SH-SY5Y (cell line): ENCODE data around the gene LTB4R2.

ENCODE experiments used
- GATA2 ChIP-seq: IDR thresholded peaks from 2 replicates; pipeline ENCODE4 v1.6.1; 2011; ENCODE audit warnings: mild to moderate bottlenecking, low read depth, low read length
- GATA3 ChIP-seq: IDR thresholded peaks from 2 replicates; pipeline ENCODE4 v1.6.1; 2011; ENCODE audit warnings: low read depth, mild to moderate bottlenecking, low read length, moderate library complexity

DNA sequence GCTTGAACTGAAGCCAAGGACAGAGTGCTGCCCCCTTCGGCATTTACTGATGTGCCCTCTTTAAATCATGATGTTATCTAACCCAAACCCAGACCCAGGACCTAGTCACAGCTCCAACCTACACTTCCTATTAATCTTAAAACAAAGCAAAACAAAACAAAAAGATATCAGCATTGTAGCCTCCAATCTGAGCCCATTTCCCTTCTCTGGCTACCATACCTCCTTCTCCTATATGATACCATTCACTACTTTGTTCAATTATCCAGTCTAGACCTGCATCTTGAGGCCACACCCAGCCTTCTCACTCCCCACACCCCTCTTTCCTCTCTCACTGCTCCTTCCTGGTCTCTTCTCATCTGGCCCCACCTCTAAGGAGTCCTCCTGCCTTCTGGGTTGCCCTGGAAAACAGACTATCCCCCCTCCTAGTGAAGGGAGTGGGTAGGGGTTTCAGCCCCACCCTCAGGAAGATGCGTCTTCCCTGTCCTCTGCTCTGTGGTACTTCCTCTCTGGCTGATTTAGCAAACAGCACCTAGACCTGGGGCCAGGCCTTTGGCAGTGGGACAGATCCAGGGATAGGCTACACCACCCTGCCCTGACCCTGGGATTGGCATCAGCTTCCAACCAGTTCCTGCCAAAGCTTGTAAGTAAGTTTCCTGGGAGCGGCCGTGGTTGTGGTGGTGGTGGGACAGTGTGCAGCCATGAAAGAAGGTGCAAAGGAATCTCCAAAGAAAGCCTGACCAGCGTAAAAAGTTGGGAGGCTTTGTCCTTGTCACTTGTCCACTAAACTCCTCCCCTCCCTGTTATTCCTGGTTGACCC, 4.6 kb downstream of the LTB4R2 start:
- no peak for TF ChIP-seq GATA3
- no peak for TF ChIP-seq GATA2
